Activated CD4-positive, alpha-beta T cell treated with anti-CD3 and anti-CD28 coated beads, Interleukin-2, amount 10 ng/mL, durations not matched to agents 7 days and 5 days (primary cell): ENCODE results near the gene PTPRN2. TPM values are rescaled to one million over a fixed set of nuclear protein-coding genes. Genes with fewer than 3 reads are reported as not detected.
"Not testable (repeated sequence)": the region's sequence is repeated elsewhere in the genome, so short reads cannot be mapped to it uniquely, and the experiment has no call there.

Experiments used
- CTCF ChIA-PET: fragments of 350-600 bp; sonication (Branson Sonifier 250); formaldehyde crosslinking; loops from one replicate; lab custom pipeline; 2021; ENCODE audit warnings: antibody characterized with exemption; lab: Charles Lee
- POLR2A ChIA-PET: fragments of 350-600 bp; sonication (Branson Sonifier 250); formaldehyde crosslinking; loops from one replicate; lab custom pipeline; 2021; ENCODE audit warnings: antibody characterized with exemption; lab: Charles Lee
- DNase-seq: peaks from one replicate; pipeline ENCODE4 v3.0.0-alpha.2; 2020
- H3K27ac Mint-ChIP-seq: one replicate; pipeline ENCODE4 v1.8.0; 2021; ENCODE audit warnings: mild to moderate bottlenecking, moderate library complexity, mixed read lengths
- H3K27me3 Mint-ChIP-seq: one replicate; pipeline ENCODE4 v1.8.0; 2021; ENCODE audit warnings: mixed read lengths
- H3K36me3 Mint-ChIP-seq: one replicate; pipeline ENCODE4 v1.8.0; 2021; ENCODE audit warnings: low read depth, mixed read lengths
- H3K4me1 Mint-ChIP-seq: one replicate; pipeline ENCODE4 v1.8.0; 2021; ENCODE audit warnings: mixed read lengths
- H3K4me3 Mint-ChIP-seq: one replicate; pipeline ENCODE4 v1.8.0; 2021; ENCODE audit warnings: mild to moderate bottlenecking, moderate library complexity, mixed read lengths
- H3K9me3 Mint-ChIP-seq: one replicate; pipeline ENCODE4 v1.8.0; 2021; ENCODE audit warnings: mixed read lengths
- total RNA-seq, 2 experiments: library from RNA; stranded (reverse); gene quantifications; one replicate each; pipeline ENCODE4 v1.2.3, GENCODE V29; 2021

The PTPRN2 gene
- total RNA-seq, 2 experiments from 2014 or later = 2.6 to 2.7 TPM

DNA sequence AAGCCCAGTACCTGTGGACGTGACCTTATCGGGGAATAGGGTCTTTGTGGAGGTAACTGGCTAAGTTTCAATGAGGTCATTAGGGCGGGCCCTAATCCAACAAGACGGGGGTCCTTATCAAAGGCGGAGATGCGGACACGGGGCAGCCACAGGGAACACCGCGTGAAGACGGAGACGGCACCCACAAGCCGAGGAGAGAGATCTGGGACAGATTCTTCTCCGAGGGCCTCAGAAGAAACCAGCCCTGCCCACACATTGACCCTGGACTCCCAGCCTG is 733.9 kb downstream of the PTPRN2 start:
- H3K4me3 Mint-ChIP-seq = no peak overlapping the region
- peak overlapping the region; percentile 9 for H3K27ac Mint-ChIP-seq
- no peaks in the 10 kb centered on the region for H3K27me3 Mint-ChIP-seq
- H3K36me3 Mint-ChIP-seq = no peaks in the 10 kb centered on the region
- no peaks in the 10 kb centered on the region for H3K9me3 Mint-ChIP-seq
- no peak for DNase-seq
- POLR2A ChIA-PET = no interaction called here
- CTCF ChIA-PET = no interaction called here
- H3K4me1 Mint-ChIP-seq = peaks cover 19% of the 10 kb centered on the region

DNA sequence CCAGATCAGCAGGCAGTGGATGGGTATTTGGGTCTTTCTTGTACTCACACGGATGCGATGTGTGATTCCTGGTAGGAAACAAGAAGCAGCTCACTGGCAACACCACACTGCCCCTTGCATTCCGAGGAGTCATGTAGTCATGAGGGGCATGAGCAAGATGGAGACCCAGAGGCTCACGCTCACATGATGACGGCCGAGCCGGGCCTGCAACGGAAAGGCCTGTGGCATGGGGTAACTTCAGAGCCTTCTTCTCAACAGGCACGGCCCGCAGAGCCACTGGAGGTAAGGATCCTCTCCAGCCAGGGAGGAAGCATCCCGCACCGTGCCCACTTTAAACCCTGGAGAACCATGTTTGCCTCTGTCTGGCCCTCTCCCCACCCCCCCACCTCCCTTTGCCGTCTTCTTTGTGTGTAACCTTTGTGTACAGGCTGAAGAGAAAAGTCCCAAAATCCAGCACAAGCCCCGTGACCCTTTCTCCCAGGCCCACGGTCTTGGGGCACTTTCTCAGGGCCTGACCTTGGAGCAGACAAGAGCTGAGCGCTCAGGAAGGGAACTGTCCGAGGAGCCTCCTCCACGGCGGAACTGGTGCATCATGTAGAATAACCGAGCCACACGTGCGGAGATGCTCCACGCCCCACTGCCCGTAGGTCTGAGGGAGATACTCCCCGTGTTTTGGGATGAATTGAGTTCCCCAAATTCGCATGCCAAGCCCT is 734.4 kb downstream of the PTPRN2 start:
- no peaks in the 10 kb centered on the region for H3K36me3 Mint-ChIP-seq
- H3K9me3 Mint-ChIP-seq = no peaks in the 10 kb centered on the region
- H3K4me3 Mint-ChIP-seq = no peak overlapping the region
- H3K4me1 Mint-ChIP-seq = peaks cover 19% of the 10 kb centered on the region
- DNase-seq = no peak
- ChIA-PET CTCF (no interaction called here), POLR2A (no interaction called here)
- peak overlapping the region; percentile 41 for H3K27ac Mint-ChIP-seq
- H3K27me3 Mint-ChIP-seq = no peaks in the 10 kb centered on the region

GRCh38 chr7:157851501-157852067 is 736.0 kb downstream of the PTPRN2 start:
- DNase-seq = peak; percentile 90
- ChIA-PET CTCF (interaction anchor here (1.0 kb wide), 1 partner anchor 21 kb away, joined by 3 read pairs; no protein-coding TSS in a partner anchor), POLR2A (interaction anchor here (0.6 to 1.0 kb wide), 4 partner anchors 9 to 448 kb away, joined by 3 to 4 read pairs (median 3); no protein-coding TSS in a partner anchor)
- Mint-ChIP-seq H3K9me3 (no peaks in the 10 kb centered on the region), H3K4me1 (peaks cover 19% of the 10 kb centered on the region), H3K27me3 (no peaks in the 10 kb centered on the region), H3K27ac (peak overlapping the region; percentile 95), H3K36me3 (no peaks in the 10 kb centered on the region), H3K4me3 (peak overlapping the region; percentile 54)

DNA sequence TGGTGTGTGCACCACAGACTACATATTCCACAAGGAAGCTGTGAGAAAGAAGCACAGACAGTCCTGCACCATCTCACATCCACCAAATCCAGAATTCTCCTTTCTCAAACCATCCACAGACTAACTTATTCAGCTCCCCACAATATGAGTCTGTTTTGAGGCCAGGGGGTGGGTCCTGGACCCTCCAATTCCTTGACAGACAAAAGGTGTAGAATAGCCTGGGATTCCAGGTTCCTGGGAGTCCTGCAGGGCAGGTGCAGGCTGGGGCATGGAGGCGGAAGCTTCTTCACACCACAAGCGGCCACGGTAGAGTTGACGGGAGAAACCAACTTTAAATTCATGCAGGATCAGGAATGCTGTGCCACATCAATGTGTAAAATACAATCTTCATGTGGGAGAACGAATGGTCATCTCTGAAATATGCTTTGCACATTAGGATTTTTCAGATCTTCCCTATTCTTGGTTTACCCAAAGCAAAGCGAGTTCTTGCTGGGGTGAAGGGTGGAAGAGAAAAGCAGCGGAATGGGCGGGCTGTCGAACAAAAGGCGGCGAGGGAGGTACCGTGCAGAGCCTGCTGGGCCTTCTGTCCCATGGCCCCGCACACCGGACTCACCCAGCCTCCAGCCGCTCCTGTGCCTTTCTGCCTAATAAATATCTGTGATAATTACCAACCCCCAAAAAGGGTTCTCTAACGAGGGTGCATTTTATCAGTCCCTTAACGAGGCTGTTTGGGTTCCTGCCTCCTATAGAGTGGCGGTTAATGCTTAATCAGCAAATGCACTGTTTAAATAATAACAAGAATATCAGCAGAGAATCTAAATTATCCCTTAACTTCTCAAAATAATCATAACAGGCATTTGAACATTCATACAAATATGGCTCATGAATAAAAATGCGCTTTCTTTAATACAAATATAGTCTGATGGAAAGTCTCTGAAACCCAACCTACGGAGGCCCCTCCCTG is 736.9 kb downstream of the PTPRN2 start:
- Mint-ChIP-seq H3K9me3 (no peaks in the 10 kb centered on the region), H3K4me3 (peak overlapping the region; percentile 54), H3K4me1 (peaks cover 19% of the 10 kb centered on the region), H3K36me3 (no peaks in the 10 kb centered on the region), H3K27ac (peak overlapping the region; percentile 95), H3K27me3 (no peaks in the 10 kb centered on the region)
- no peak for DNase-seq
- CTCF ChIA-PET = interaction anchor here (2.2 kb wide), 1 partner anchor 14 kb away, joined by 5 read pairs; no protein-coding TSS in a partner anchor
- POLR2A ChIA-PET = interaction anchor here (0.6 to 1.0 kb wide), 2 partner anchors 23 to 447 kb away, joined by 3 read pairs; no protein-coding TSS in a partner anchor

DNA sequence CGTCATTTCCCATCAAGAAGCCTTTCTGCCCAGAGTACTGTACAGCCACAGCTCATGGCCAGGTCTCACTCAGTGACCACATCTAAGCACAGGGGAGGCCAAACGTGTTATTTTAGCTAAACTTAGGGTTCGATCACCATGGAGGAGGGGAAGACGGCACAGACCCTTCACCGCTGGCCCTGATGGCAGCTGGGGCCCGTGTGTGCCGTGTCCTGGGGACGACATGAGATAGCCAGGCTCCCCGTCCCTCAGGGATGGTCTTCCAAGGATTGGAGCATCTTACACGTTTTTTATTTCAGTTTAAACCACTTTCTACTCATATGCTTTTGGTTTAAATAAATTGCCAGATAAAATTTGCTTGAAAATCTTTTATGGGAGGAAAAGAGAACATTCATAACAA is 737.9 kb downstream of the PTPRN2 start:
- H3K36me3 Mint-ChIP-seq = no peaks in the 10 kb centered on the region
- ChIA-PET CTCF (interaction anchor here (2.2 kb wide), 1 partner anchor 15 kb away, joined by 5 read pairs; no protein-coding TSS in a partner anchor), POLR2A (no interaction called here)
- DNase-seq = no peak
- peaks cover 19% of the 10 kb centered on the region for H3K4me1 Mint-ChIP-seq
- H3K4me3 Mint-ChIP-seq = no peak overlapping the region
- H3K27ac Mint-ChIP-seq = peak overlapping the region; percentile 10
- no peaks in the 10 kb centered on the region for H3K9me3 Mint-ChIP-seq
- no peaks in the 10 kb centered on the region for H3K27me3 Mint-ChIP-seq

- ChIA-PET CTCF (interaction anchor here (2.2 kb wide), 1 partner anchor 16 kb away, joined by 5 read pairs; no protein-coding TSS in a partner anchor), POLR2A (no interaction called here)
- H3K9me3 Mint-ChIP-seq = no peaks in the 10 kb centered on the region
- no peak for DNase-seq
- no peaks in the 10 kb centered on the region for H3K27me3 Mint-ChIP-seq
- no peak overlapping the region for H3K4me3 Mint-ChIP-seq
- H3K27ac Mint-ChIP-seq = peak overlapping the region; percentile 10
- H3K36me3 Mint-ChIP-seq = no peaks in the 10 kb centered on the region
- H3K4me1 Mint-ChIP-seq = peaks cover 19% of the 10 kb centered on the region
Measured at GRCh38 chr7:157849341-157849596, 738.4 kb downstream of the PTPRN2 start.

- H3K27ac Mint-ChIP-seq = no peak overlapping the region
- no peaks in the 10 kb centered on the region for H3K27me3 Mint-ChIP-seq
- no peaks in the 10 kb centered on the region for H3K9me3 Mint-ChIP-seq
- POLR2A ChIA-PET = no interaction called here
- no peaks in the 10 kb centered on the region for H3K36me3 Mint-ChIP-seq
- peaks cover 19% of the 10 kb centered on the region for H3K4me1 Mint-ChIP-seq
- no peak overlapping the region for H3K4me3 Mint-ChIP-seq
- DNase-seq = no peak
- CTCF ChIA-PET = interaction anchor here (2.2 kb wide), 1 partner anchor 16 kb away, joined by 5 read pairs; no protein-coding TSS in a partner anchor
Measured at GRCh38 chr7:157848508-157849340, 738.9 kb downstream of the PTPRN2 start.

DNA sequence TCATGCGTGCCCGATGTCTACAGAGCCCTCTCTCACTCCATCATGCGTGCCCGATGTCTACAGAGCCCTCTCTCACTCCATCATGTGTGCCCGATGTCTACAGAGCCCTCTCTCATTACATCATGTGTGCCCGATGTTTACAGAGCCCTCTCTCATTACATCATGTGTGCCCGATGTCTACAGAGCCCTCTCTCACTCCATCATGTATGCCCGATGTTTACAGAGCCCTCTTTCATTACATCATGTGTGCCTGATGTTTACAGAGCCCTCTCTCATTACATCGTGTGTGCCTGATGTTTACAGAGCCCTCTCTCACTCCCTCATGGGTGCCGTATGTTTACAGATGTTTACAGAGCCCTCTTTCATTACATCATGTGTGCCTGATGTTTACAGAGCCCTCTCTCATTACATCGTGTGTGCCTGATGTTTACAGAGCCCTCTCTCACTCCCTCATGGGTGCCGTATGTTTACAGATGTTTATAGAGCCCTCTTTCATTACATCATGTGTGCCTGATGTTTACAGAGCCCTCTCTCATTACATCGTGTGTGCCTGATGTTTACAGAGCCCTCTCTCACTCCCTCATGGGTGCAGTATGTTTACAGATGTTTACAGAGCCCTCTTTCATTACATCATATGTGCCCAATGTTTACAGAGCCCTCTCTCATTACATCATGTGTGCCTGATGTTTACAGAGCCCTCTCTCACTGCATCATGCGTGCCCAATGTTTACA is 739.7 kb downstream of the PTPRN2 start:
- H3K27me3 Mint-ChIP-seq, DNase-seq, H3K36me3 Mint-ChIP-seq, H3K9me3 Mint-ChIP-seq, CTCF ChIA-PET, H3K27ac Mint-ChIP-seq, H3K4me3 Mint-ChIP-seq, POLR2A ChIA-PET: not testable (repeated sequence)
- peaks cover 18% of the 10 kb centered on the region for H3K4me1 Mint-ChIP-seq

- peaks cover 11% of the 10 kb centered on the region for H3K4me1 Mint-ChIP-seq
- POLR2A ChIA-PET = not testable (repeated sequence)
Measured at GRCh38 chr7:157846746-157847145, 740.9 kb downstream of the PTPRN2 start.

DNA sequence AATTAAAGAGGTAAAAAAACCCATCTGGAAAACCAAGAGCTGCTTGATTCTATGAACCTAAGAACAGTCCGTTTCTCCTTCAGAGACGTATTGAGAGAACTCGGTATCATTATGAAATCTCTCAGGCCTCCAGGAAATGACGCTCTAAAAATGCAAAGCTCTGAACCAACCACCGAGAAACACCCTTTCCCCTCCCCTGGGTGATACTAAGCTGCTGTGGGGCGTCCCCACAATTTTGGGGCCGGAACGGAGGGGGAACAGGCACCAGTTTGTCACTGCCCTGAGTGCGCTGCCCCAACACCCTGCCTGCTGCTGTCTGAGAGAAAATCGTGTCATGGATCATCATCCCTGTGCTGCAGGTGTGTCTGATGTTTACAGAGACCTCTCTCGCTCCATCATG is 741.4 kb downstream of the PTPRN2 start:
- CTCF ChIA-PET = no interaction called here
- POLR2A ChIA-PET = no interaction called here
- no peak overlapping the region for H3K4me3 Mint-ChIP-seq
- no peak for DNase-seq
- no peak overlapping the region for H3K27ac Mint-ChIP-seq
- no peaks in the 10 kb centered on the region for H3K9me3 Mint-ChIP-seq
- peaks cover 2% of the 10 kb centered on the region for H3K27me3 Mint-ChIP-seq
- H3K36me3 Mint-ChIP-seq = no peaks in the 10 kb centered on the region
- H3K4me1 Mint-ChIP-seq = peaks cover 7% of the 10 kb centered on the region

More at GRCh38 chr7:157846746-157847145, 740.9 kb downstream of the PTPRN2 start:
- H3K27me3 Mint-ChIP-seq, DNase-seq, CTCF ChIA-PET, H3K9me3 Mint-ChIP-seq, H3K27ac Mint-ChIP-seq, H3K36me3 Mint-ChIP-seq, H3K4me3 Mint-ChIP-seq: not testable (repeated sequence)

GRCh38 chr7:157845203-157845835 is 742.3 kb downstream of the PTPRN2 start:
- Mint-ChIP-seq H3K9me3 (no peaks in the 10 kb centered on the region), H3K4me1 (peaks cover under 1% of the 10 kb centered on the region), H3K36me3 (no peaks in the 10 kb centered on the region), H3K4me3 (no peak overlapping the region), H3K27ac (no peak overlapping the region), H3K27me3 (peaks cover 2% of the 10 kb centered on the region)
- POLR2A ChIA-PET = no interaction called here
- CTCF ChIA-PET = no interaction called here
- no peak for DNase-seq
